ENCODE data around the gene DPP8.
"Not testable (repeated sequence)": the region's sequence is repeated elsewhere in the genome, so short reads cannot be mapped to it uniquely, and the experiment has no call there.

The DPP8 gene

GRCh38 chr15:65476903-65477302 lies 40.6 kb downstream of the DPP8 start:
- H3K36me3 ChIP-seq (ENCODE audit: insufficient read depth), result peaks cover 4% of the 10 kb centered on the region; the same call in 1 of the 2 replicates
- no peak for TF ChIP-seq CTCF (conservative IDR thresholded peaks at IDR 0.05; ENCODE audit: low read depth, low read length)
- H3K4me2 ChIP-seq, result no peak overlapping the region
- no peak overlapping the region for H2AFZ ChIP-seq (ENCODE audit: low read depth)
- no peak overlapping the region for H3K27ac ChIP-seq
- H3K4me1 ChIP-seq (ENCODE audit: low read depth, poor library complexity, severe bottlenecking), result no peaks in the 10 kb centered on the region
- no peaks in the 10 kb centered on the region for H3K79me2 ChIP-seq (ENCODE audit: insufficient read depth, low read depth)
- H3K4me3 ChIP-seq (IDR thresholded peaks at IDR 0.05; ENCODE audit: insufficient read depth, low read depth, low read length), result no peak overlapping the region
- H3K27me3 ChIP-seq (ENCODE audit: insufficient read depth, low read depth), result no peaks in the 10 kb centered on the region
- H3K9ac ChIP-seq, result no peak overlapping the region
- H4K20me1 ChIP-seq (ENCODE audit: insufficient read depth), result no peaks in the 10 kb centered on the region

GRCh38 chr15:65470866-65471265 lies 46.6 kb downstream of the DPP8 start:
- Histone ChIP-seq H3K4me2 (no peak overlapping the region), H3K4me1 (ENCODE audit: low read depth, poor library complexity, severe bottlenecking) (no peaks in the 10 kb centered on the region), H3K27me3 (ENCODE audit: insufficient read depth, low read depth) (no peaks in the 10 kb centered on the region), H3K9ac (no peak overlapping the region), H2AFZ (ENCODE audit: low read depth) (no peak overlapping the region), H3K36me3 (ENCODE audit: insufficient read depth) (peaks cover 4% of the 10 kb centered on the region; the same call in 1 of the 2 replicates), H4K20me1 (ENCODE audit: insufficient read depth) (no peaks in the 10 kb centered on the region), H3K27ac (no peak overlapping the region), H3K4me3 (IDR thresholded peaks at IDR 0.05; ENCODE audit: insufficient read depth, low read depth, low read length) (no peak overlapping the region), H3K79me2 (ENCODE audit: insufficient read depth, low read depth) (no peaks in the 10 kb centered on the region)
- no peak for TF ChIP-seq CTCF (conservative IDR thresholded peaks at IDR 0.05; ENCODE audit: low read depth, low read length)

- Histone ChIP-seq H3K36me3 (ENCODE audit: insufficient read depth) (peaks cover 4% of the 10 kb centered on the region; the same call in 1 of the 2 replicates), H3K9ac (no peak overlapping the region), H2AFZ (ENCODE audit: low read depth) (no peak overlapping the region), H3K27ac (no peak overlapping the region), H3K27me3 (ENCODE audit: insufficient read depth, low read depth) (no peaks in the 10 kb centered on the region), H3K4me2 (no peak overlapping the region), H4K20me1 (ENCODE audit: insufficient read depth) (no peaks in the 10 kb centered on the region), H3K4me1 (ENCODE audit: low read depth, poor library complexity, severe bottlenecking) (no peaks in the 10 kb centered on the region), H3K79me2 (ENCODE audit: insufficient read depth, low read depth) (no peaks in the 10 kb centered on the region), H3K4me3 (IDR thresholded peaks at IDR 0.05; ENCODE audit: insufficient read depth, low read depth, low read length) (no peak overlapping the region)
- no peak for TF ChIP-seq CTCF (conservative IDR thresholded peaks at IDR 0.05; ENCODE audit: low read depth, low read length)
These were observed 49.1 kb downstream of the DPP8 start for GRCh38 chr15:65468229-65468909.

- no peaks in the 10 kb centered on the region for H3K27me3 ChIP-seq (ENCODE audit: insufficient read depth, low read depth)
- H3K36me3 ChIP-seq (ENCODE audit: insufficient read depth), result no peaks in the 10 kb centered on the region; the same call in 1 of the 2 replicates
These were observed 50.6 kb downstream of the DPP8 start for GRCh38 chr15:65466901-65467300.

DNA sequence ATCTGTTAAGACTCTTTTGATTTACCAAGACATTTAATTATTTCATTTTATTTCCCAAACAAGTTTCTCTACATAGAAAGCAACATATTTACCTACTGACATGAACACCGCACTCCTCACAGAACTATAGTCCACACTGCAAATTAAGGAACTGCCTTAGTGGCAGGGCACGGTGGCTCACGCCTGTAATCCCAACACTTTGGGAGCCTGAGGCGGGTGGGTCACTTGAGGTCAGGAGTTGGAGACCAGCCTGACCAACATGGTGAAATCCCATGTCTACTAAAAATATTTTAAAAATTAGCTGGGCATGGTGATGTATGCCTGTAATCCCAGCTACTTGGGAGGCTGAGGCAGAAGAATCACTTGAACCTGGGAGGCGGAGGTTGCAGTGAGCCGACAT lies 54.4 kb downstream of the DPP8 start:
- H3K4me1 ChIP-seq (ENCODE audit: low read depth, poor library complexity, severe bottlenecking); H3K4me3 ChIP-seq (IDR thresholded peaks at IDR 0.05; ENCODE audit: insufficient read depth, low read depth, low read length); H3K27me3 ChIP-seq (ENCODE audit: insufficient read depth, low read depth); H3K79me2 ChIP-seq (ENCODE audit: insufficient read depth, low read depth); H2AFZ ChIP-seq (ENCODE audit: low read depth); H3K4me2 ChIP-seq; H3K36me3 ChIP-seq (ENCODE audit: insufficient read depth); H3K9ac ChIP-seq; H4K20me1 ChIP-seq (ENCODE audit: insufficient read depth); H3K27ac ChIP-seq: not testable (repeated sequence)

More at GRCh38 chr15:65466901-65467300, 50.6 kb downstream of the DPP8 start:
- Histone ChIP-seq H3K4me1 (ENCODE audit: low read depth, poor library complexity, severe bottlenecking) (no peaks in the 10 kb centered on the region), H3K27ac (no peak overlapping the region), H3K4me2 (no peak overlapping the region), H3K4me3 (IDR thresholded peaks at IDR 0.05; ENCODE audit: insufficient read depth, low read depth, low read length) (no peak overlapping the region), H3K9ac (no peak overlapping the region), H3K79me2 (ENCODE audit: insufficient read depth, low read depth) (no peaks in the 10 kb centered on the region), H4K20me1 (ENCODE audit: insufficient read depth) (no peaks in the 10 kb centered on the region), H2AFZ (ENCODE audit: low read depth) (no peak overlapping the region)
- no peak for TF ChIP-seq CTCF (conservative IDR thresholded peaks at IDR 0.05; ENCODE audit: low read depth, low read length)

Data from KMS-11 (cell line).